ENCODE data around the gene AMOTL2. TPM values are rescaled to one million over a fixed set of nuclear protein-coding genes. Genes with fewer than 3 reads are reported as not detected.

AMOTL2 gene
- total RNA-seq, 1 donor from 2014 or later = 46.5 TPM

- no peak overlapping the region for H3K4me3 Mint-ChIP-seq (ENCODE audit: unreplicated experiment)
- H3K27ac Mint-ChIP-seq (ENCODE audit: unreplicated experiment) = peak overlapping the region; percentile 20
- no peak for DNase-seq (ENCODE audit: low spot score)
- no peaks in the 10 kb centered on the region for H3K9me3 Mint-ChIP-seq (ENCODE audit: unreplicated experiment)
- peaks cover 6% of the 10 kb centered on the region for H3K27me3 Mint-ChIP-seq (ENCODE audit: unreplicated experiment)
- no peaks in the 10 kb centered on the region for H3K36me3 Mint-ChIP-seq (ENCODE audit: low read depth, unreplicated experiment)
- H3K4me1 Mint-ChIP-seq (ENCODE audit: unreplicated experiment) = peaks cover 42% of the 10 kb centered on the region
- TF ChIP-seq, protein P1, sequence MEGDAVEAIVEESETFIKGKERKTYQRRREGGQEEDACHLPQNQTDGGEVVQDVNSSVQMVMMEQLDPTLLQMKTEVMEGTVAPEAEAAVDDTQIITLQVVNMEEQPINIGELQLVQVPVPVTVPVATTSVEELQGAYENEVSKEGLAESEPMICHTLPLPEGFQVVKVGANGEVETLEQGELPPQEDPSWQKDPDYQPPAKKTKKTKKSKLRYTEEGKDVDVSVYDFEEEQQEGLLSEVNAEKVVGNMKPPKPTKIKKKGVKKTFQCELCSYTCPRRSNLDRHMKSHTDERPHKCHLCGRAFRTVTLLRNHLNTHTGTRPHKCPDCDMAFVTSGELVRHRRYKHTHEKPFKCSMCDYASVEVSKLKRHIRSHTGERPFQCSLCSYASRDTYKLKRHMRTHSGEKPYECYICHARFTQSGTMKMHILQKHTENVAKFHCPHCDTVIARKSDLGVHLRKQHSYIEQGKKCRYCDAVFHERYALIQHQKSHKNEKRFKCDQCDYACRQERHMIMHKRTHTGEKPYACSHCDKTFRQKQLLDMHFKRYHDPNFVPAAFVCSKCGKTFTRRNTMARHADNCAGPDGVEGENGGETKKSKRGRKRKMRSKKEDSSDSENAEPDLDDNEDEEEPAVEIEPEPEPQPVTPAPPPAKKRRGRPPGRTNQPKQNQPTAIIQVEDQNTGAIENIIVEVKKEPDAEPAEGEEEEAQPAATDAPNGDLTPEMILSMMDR (IDR thresholded peaks at IDR 0.05; ENCODE audit: unreplicated experiment) = no peak
Measured at GRCh38 chr3:134309987-134310700, 64.1 kb downstream of the AMOTL2 start.

DNA sequence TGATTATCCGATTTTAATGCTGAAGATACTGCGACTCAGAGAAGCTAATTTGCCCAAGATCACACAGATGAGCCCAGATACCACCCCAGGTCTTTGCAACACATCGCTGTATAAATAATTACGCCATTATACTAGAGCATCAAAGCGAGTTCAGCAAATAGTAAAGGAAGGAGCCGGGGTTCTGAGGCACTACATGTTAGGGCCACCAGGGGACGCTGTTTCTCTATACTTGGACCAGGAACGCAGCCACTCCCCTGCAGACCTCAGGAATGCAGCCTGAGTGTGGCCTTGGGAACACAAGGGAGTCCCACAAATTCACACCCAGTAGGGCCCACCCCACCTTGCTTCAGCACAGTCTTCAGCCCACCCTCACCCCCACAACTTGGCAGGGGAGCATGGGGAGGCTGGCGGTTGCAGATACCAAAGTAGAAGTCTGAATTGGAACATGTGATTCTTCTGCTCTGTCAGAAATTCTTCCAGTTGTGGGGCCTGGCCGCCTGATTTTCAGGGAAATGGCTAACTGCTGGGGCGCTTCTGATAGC, 65.8 kb downstream of the AMOTL2 start:
- H3K27ac Mint-ChIP-seq (ENCODE audit: unreplicated experiment) = no peak overlapping the region
- H3K27me3 Mint-ChIP-seq (ENCODE audit: unreplicated experiment) = peaks cover 2% of the 10 kb centered on the region
- no peaks in the 10 kb centered on the region for H3K9me3 Mint-ChIP-seq (ENCODE audit: unreplicated experiment)
- no peaks in the 10 kb centered on the region for H3K36me3 Mint-ChIP-seq (ENCODE audit: low read depth, unreplicated experiment)
- H3K4me1 Mint-ChIP-seq (ENCODE audit: unreplicated experiment) = peaks cover 26% of the 10 kb centered on the region
- DNase-seq (ENCODE audit: low spot score) = peak; percentile 81
- TF ChIP-seq, protein P1 (IDR thresholded peaks at IDR 0.05; ENCODE audit: unreplicated experiment) = peak; percentile 100
- no peak overlapping the region for H3K4me3 Mint-ChIP-seq (ENCODE audit: unreplicated experiment)

- Mint-ChIP-seq H3K27me3 (ENCODE audit: unreplicated experiment) (peaks cover 2% of the 10 kb centered on the region), H3K4me3 (ENCODE audit: unreplicated experiment) (no peak overlapping the region), H3K4me1 (ENCODE audit: unreplicated experiment) (peaks cover 26% of the 10 kb centered on the region), H3K27ac (ENCODE audit: unreplicated experiment) (no peak overlapping the region), H3K9me3 (ENCODE audit: unreplicated experiment) (no peaks in the 10 kb centered on the region), H3K36me3 (ENCODE audit: low read depth, unreplicated experiment) (no peaks in the 10 kb centered on the region)
- no peak for DNase-seq (ENCODE audit: low spot score)
- TF ChIP-seq, protein P1 (IDR thresholded peaks at IDR 0.05; ENCODE audit: unreplicated experiment) = no peak
Measured at GRCh38 chr3:134307425-134307824, 66.8 kb downstream of the AMOTL2 start.

GRCh38 chr3:134306320-134306719, 67.9 kb downstream of the AMOTL2 start:
- H3K4me1 Mint-ChIP-seq (ENCODE audit: unreplicated experiment) = peaks cover 23% of the 10 kb centered on the region
- no peaks in the 10 kb centered on the region for H3K9me3 Mint-ChIP-seq (ENCODE audit: unreplicated experiment)
- H3K27me3 Mint-ChIP-seq (ENCODE audit: unreplicated experiment) = peaks cover 2% of the 10 kb centered on the region
- no peak for DNase-seq (ENCODE audit: low spot score)
- TF ChIP-seq, protein P1 (IDR thresholded peaks at IDR 0.05; ENCODE audit: unreplicated experiment) = no peak
- H3K36me3 Mint-ChIP-seq (ENCODE audit: low read depth, unreplicated experiment) = no peaks in the 10 kb centered on the region
- H3K27ac Mint-ChIP-seq (ENCODE audit: unreplicated experiment) = no peak overlapping the region
- no peak overlapping the region for H3K4me3 Mint-ChIP-seq (ENCODE audit: unreplicated experiment)

Small RNAs within 50 kb of the gene (microRNA-seq; reads per million reads assigned to microRNA genes)
- 0.77 reads per million, percentile 4 among the genes with 10 or more reads in this experiment for gene MIR6827 (ENCODE audit: unreplicated experiment)

Other genes with a start within 250 kb of the AMOTL2 start
- gene RYK, start 123.6 kb downstream of the AMOTL2 start, total RNA-seq (ENCODE audit: unreplicated experiment) = 60.4 TPM
- gene ANAPC13, start 111.5 kb upstream of the AMOTL2 start, total RNA-seq (ENCODE audit: unreplicated experiment) = 59.4 TPM
- gene CEP63, start 111.6 kb upstream of the AMOTL2 start, total RNA-seq (ENCODE audit: unreplicated experiment) = 16.8 TPM

Data from endothelial cell (in vitro differentiated cells).